Mesothelial cell of epicardium (in vitro differentiated cells): ENCODE results near the gene SDR42E1. TPM values are rescaled to one million over a fixed set of nuclear protein-coding genes. Genes with fewer than 3 reads are reported as not detected.
"Not testable (repeated sequence)": the region's sequence is repeated elsewhere in the genome, so short reads cannot be mapped to it uniquely, and the experiment has no call there.

Source experiments
- DNase-seq, 2 experiments: peaks; one replicate each; pipeline ENCODE4 v3.0.0; 2021; ENCODE audit warnings: low spot score in 2 of 2; ENCODE audit not compliant: unreplicated experiment in 2 of 2
- H3K27ac Mint-ChIP-seq: 2 replicates; pipeline ENCODE4 v1.8.0; 2021; ENCODE audit warnings: mixed read lengths
- H3K27me3 Mint-ChIP-seq: 2 replicates; pipeline ENCODE4 v1.8.0; 2021; ENCODE audit warnings: low read depth, mixed read lengths
- H3K36me3 Mint-ChIP-seq: 2 replicates; pipeline ENCODE4 v1.8.0; 2021; ENCODE audit warnings: mixed read lengths
- H3K4me1 Mint-ChIP-seq: 2 replicates; pipeline ENCODE4 v1.8.0; 2021; ENCODE audit warnings: mixed read lengths
- H3K4me3 Mint-ChIP-seq: 2 replicates; pipeline ENCODE4 v1.8.0; 2021; ENCODE audit warnings: mild to moderate bottlenecking, moderate library complexity, mixed read lengths
- H3K9me3 Mint-ChIP-seq: 2 replicates; pipeline ENCODE4 v1.8.0; 2021; ENCODE audit warnings: mixed read lengths
- CTCF ChIP-seq: fragments of 200-600 bp; sonication (generic); IDR thresholded peaks from one replicate; pipeline ENCODE4 v1.5.0; 2021; ENCODE audit warnings: antibody characterized with exemption; ENCODE audit not compliant: unreplicated experiment
- total RNA-seq: library from RNA; stranded (reverse); gene quantifications from 3 replicates; pipeline ENCODE4 v1.2.1, GENCODE V29; 2021

SDR42E1 gene
- total RNA-seq, 1 donor from 2014 or later: 0.13 TPM

- no peak overlapping the region for H3K27ac Mint-ChIP-seq
- no peak for TF ChIP-seq CTCF
- no peak for DNase-seq
- H3K4me3 Mint-ChIP-seq: no peak overlapping the region
- H3K9me3 Mint-ChIP-seq: peaks cover 37% of the 10 kb centered on the region
- H3K27me3 Mint-ChIP-seq: peaks cover 7% of the 10 kb centered on the region
- peaks cover 6% of the 10 kb centered on the region for H3K36me3 Mint-ChIP-seq
- no peaks in the 10 kb centered on the region for H3K4me1 Mint-ChIP-seq
These were observed 1.9 kb upstream of the SDR42E1 start for GRCh38 chr16:82013139-82013538.

- H3K27me3 Mint-ChIP-seq: no peaks in the 10 kb centered on the region
- H3K9me3 Mint-ChIP-seq: peaks cover 38% of the 10 kb centered on the region
- H3K36me3 Mint-ChIP-seq: peaks cover 8% of the 10 kb centered on the region
- TF ChIP-seq CTCF: no peak
- no peak overlapping the region for H3K27ac Mint-ChIP-seq
- no peak overlapping the region for H3K4me3 Mint-ChIP-seq
- no peak for DNase-seq
- H3K4me1 Mint-ChIP-seq: peaks cover 10% of the 10 kb centered on the region
These were observed 621 bp downstream of the SDR42E1 start for GRCh38 chr16:82010649-82011048.

GRCh38 chr16:82009789-82010188, 1.5 kb downstream of the SDR42E1 start:
- not testable (repeated sequence) for H3K4me3 Mint-ChIP-seq, DNase-seq, H3K27ac Mint-ChIP-seq, H3K36me3 Mint-ChIP-seq, H3K27me3 Mint-ChIP-seq
- Mint-ChIP-seq H3K4me1 (peaks cover 19% of the 10 kb centered on the region), H3K9me3 (peaks cover 32% of the 10 kb centered on the region)

GRCh38 chr16:82008957-82009592, 2.2 kb downstream of the SDR42E1 start:
- no peak for TF ChIP-seq CTCF
- Mint-ChIP-seq H3K27me3 (no peaks in the 10 kb centered on the region), H3K4me3 (no peak overlapping the region), H3K36me3 (peaks cover 8% of the 10 kb centered on the region), H3K27ac (no peak overlapping the region), H3K4me1 (peaks cover 24% of the 10 kb centered on the region), H3K9me3 (peaks cover 32% of the 10 kb centered on the region)
- no peak for DNase-seq

- no peak for DNase-seq
- Mint-ChIP-seq H3K9me3 (peaks cover 25% of the 10 kb centered on the region), H3K4me1 (peaks cover 27% of the 10 kb centered on the region), H3K36me3 (peaks cover 8% of the 10 kb centered on the region), H3K27ac (no peak overlapping the region), H3K4me3 (no peak overlapping the region), H3K27me3 (no peaks in the 10 kb centered on the region)
- TF ChIP-seq CTCF: no peak
These were observed 4.1 kb downstream of the SDR42E1 start for GRCh38 chr16:82007189-82007588.

- Mint-ChIP-seq H3K4me1 (peaks cover 27% of the 10 kb centered on the region), H3K27me3 (no peaks in the 10 kb centered on the region), H3K36me3 (peaks cover 7% of the 10 kb centered on the region), H3K4me3 (no peak overlapping the region), H3K9me3 (peaks cover 18% of the 10 kb centered on the region), H3K27ac (peak overlapping the region; percentile 81)
- no peak for DNase-seq
- no peak for TF ChIP-seq CTCF
These were observed 5.2 kb downstream of the SDR42E1 start for GRCh38 chr16:82006036-82006435.
